Ureter (tissue), 1 donor: Measurements from ENCODE around the gene RBMS2. TPM values are rescaled to one million over a fixed set of nuclear protein-coding genes. Genes with fewer than 3 reads are reported as not detected.
"Not testable (repeated sequence)": the region's sequence is repeated elsewhere in the genome, so short reads cannot be mapped to it uniquely, and the experiment has no call there.

Experiments used
- DNase-seq: peaks from one replicate; pipeline ENCODE4 v3.0.0-alpha.2; 2020; ENCODE audit warnings: low spot score
- total RNA-seq: library from RNA; stranded (reverse); gene quantifications from one replicate; pipeline ENCODE4 v1.2.4, GENCODE V29; 2023
- donor health status: DM: yes; HTN: yes; CAD: no.

RBMS2 gene
- total RNA-seq, 1 donor from 2014 or later, result 49.4 TPM

DNA sequence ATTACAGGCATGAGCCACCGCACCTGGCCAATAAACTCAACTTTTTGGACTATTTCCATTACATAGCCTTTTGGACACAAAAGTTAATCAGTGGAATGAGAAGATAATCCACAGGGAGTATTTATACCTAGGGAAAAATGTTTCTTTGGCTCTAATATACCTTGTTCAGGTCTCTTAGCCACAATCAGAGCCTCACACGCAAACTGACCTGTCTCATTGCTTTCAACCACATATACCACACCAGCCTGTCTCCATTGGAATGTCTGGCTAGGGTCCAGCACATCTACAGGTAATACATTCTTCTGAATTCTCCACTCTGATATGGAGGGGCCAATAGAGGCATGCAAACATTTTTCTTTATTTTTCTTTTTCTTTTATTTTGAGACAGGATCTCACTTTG lies 3.8 kb upstream of the RBMS2 start:
- no peak for DNase-seq

DNA sequence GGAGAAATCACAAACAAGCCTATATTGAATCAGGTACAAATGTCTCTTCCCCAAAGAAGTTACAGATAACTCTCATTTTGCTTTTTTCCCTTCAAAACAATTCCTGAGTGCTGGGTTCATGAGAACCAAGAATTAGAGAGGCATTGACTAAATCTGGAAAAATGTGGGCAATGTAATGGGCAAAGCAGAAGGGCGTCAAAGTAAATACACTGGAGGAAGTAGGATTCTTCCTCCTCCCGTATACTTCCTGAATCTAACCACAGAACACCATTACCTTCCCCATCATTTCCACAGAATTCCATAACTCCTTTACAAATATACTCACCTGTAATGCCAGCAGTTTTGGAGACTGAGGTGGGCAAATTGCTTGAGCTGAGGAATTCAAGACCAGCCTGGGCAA lies 3.0 kb upstream of the RBMS2 start:
- DNase-seq, result no peak

- DNase-seq, result no peak
Observed at GRCh38 chr12:56520048-56520447, 1.6 kb upstream of the RBMS2 start.

GRCh38 chr12:56520506-56520905 lies 1.1 kb upstream of the RBMS2 start:
- DNase-seq, result no peak

GRCh38 chr12:56521209-56521589 lies 421 bp upstream of the RBMS2 start:
- DNase-seq, result no peak

- DNase-seq, result no peak
Observed at GRCh38 chr12:56522411-56523193, 982 bp downstream of the RBMS2 start.

DNA sequence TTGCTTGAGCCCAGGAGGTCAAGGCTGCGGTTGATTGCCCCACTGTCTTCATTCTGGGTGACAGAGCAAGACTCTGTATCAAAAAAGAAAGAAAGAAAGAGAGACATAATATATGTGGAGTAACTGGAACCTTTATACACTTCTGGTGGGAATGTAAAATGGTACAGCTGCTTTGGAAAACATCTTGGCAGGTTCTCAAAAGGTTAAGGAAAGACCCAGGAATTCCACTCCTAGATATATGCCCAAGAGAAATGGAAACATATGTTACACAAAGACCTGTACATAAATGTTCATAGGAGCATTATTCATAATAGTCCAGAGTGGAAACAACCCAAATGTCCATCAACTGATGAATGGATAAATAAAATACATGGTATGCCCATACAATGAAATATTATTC lies 7.2 kb downstream of the RBMS2 start:
- DNase-seq, result no peak

GRCh38 chr12:56529656-56530055 lies 8.0 kb downstream of the RBMS2 start:
- no peak for DNase-seq

GRCh38 chr12:56530390-56531055 lies 8.9 kb downstream of the RBMS2 start:
- no peak for DNase-seq

DNA sequence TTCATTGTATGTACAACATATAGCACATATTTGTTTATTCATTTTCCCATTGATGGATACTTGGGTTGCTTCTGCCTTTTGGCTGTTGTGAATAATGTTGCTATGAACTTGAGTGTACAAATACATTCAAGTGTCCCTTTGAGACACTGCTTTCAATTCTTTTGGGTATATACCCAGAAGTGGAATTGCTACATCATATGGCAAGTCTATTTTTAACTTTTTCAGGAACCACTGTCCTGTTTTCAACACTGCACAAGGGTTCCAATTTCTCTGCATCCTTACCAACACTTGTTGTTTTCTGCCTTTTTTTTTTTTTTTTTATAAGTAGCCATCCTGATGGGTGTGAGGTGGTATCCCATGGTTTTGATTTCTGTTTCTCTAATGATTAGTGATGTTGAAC lies 15.9 kb downstream of the RBMS2 start:
- DNase-seq, result no peak

DNA sequence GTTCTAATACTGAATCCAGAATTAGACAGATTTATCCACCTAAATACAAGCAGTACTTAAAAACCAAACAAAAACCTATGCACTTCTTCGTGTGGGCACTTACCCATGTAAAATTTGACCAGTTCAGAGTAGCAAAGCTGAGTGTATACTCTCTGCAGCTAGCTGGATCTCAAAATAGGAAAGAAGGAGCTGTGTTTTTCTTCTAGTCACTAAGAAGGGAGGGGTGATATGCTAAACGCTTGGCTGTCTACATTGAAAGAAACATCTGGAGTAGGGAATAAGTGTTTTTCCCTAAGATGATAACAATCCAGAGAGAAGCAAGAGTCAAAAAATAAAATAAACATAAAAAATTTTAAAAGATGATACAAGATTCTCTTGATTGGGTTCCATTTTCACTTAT lies 20.0 kb downstream of the RBMS2 start:
- DNase-seq, result no peak

DNA sequence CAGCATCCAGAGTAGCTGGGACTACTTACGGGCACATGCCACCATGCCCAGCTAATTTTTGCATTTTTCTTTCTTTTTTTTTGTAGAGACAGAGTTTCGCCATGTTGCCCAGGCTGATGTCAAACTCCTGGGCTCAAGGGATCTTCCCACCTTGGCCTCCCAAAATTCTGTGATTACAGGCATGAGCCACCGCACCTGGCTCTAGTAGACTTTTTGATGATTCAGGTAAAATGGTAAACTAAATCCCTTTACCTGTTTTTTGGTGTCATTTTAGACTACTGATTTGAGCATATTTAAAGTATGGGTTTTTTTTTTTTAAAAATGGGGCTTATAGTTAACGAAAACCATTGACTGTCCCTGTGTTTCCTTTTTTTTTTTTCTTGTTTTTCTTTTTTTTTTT lies 20.5 kb downstream of the RBMS2 start:
- DNase-seq, result no peak

DNA sequence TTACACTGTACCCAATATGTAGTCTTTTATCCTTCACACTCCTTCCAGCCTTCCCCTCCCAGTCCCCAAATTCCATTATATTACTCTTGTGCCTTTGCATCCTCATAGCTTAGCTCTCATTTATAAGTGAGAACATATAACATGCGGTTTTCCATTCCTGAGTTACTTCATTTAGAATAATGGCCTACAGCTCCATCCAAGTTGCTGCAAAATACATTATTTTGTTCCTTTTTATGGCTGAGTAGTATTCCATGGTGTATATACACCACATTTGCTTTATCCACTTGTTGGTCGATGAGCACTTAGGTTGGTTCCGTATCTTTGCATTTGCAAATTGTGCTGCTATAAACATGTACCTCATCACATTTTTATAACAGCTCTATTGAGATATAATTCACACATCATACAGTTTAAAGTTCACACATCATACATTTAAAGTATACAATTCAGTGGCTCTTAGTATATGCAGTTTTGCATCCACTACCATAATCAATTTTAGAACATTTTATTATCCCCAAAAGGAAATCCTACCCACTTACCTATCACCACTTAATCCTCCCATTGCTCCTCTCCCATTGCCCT lies 23.5 kb downstream of the RBMS2 start:
- no peak for DNase-seq

GRCh38 chr12:56546680-56547079 lies 25.1 kb downstream of the RBMS2 start:
- DNase-seq, result no peak

- DNase-seq, result no peak
Observed at GRCh38 chr12:56551070-56551469, 29.4 kb downstream of the RBMS2 start.

DNA sequence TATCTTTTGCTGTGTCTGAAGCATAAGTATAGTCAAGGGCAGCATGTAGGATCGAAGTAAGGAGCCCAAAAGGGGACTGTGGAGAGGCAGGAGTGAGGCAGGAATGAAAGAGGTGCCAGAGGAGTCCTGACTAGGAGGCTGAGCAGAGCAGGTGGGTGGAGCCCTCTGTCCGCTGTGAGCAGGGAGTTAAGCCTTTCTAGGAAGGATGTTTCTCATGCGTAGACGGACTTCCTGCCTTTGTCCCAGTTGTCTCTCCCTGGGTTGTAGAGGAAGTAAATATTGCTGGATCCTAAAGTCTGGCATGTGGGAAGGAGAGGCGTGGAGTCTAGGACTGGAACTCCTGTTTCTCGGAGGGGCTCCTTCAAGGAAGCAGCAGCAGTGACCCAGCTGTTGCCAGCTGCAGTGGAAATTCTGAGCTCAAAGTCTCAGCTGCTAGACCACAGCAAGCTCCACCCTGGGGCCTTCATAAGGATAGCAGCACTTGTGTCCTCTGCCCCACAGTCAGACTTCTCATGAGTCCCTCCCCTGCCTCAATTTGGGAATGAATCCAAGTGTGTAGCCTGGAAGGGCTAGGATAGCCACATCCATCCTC lies 44.0 kb downstream of the RBMS2 start:
- DNase-seq, result peak; percentile 69

- no peak for DNase-seq
Observed at GRCh38 chr12:56568146-56568545, 46.5 kb downstream of the RBMS2 start.

- no peak for DNase-seq
Observed at GRCh38 chr12:56571121-56571520, 49.5 kb downstream of the RBMS2 start.

GRCh38 chr12:56572288-56572687 lies 50.7 kb downstream of the RBMS2 start:
- no peak for DNase-seq

- no peak for DNase-seq
Observed at GRCh38 chr12:56574210-56574609, 52.6 kb downstream of the RBMS2 start.

- DNase-seq, result not testable (repeated sequence)
Observed at GRCh38 chr12:56577248-56577647, 55.6 kb downstream of the RBMS2 start.

DNA sequence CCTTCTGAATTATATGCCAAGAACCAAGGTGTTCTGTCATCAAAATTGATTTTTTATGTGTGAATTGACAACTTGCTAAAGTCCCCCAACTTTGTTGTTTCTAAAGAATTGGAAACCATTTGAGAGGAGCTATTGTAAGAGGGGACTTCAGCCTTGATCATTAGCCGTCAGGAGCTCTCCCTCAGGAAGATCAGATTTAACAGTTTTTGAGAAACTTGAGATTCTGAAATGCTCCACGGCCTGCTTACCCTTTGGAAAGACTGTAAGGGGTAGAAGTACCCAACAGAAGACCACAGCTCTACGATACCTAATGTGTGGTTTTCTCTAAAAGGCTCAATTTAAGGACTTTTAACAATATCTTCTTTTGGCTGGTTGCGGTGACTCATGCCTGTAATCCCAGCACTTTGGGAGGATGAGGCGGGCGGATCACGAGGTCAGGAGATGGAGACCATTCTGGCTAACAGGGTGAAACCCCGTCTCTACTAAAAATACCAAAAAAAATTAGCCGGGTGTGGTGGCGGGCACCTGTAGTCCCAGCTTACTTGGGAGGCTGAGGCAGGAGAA lies 57.4 kb downstream of the RBMS2 start:
- no peak for DNase-seq
